GM18502 (cell line): ENCODE measurements around the gene TET3.
"Not testable (repeated sequence)": the region's sequence is repeated elsewhere in the genome, so short reads cannot be mapped to it uniquely, and the experiment has no call there.

Experiments
- ATAC-seq: cut with Tn5 transposase; IDR thresholded peaks from one replicate; pipeline ENCODE4 v1.9.1; 2021; ENCODE audit warnings: mild to moderate bottlenecking; ENCODE audit not compliant: unreplicated experiment, poor library complexity

Gene TET3

GRCh38 chr2:73984203-73984921, at the start of gene TET3:
Gene TET3 (plus strand): TSS chr2:73984910. CDS start chr2:73986404, 1,494 bp downstream.
- peak; percentile 51 for ATAC-seq

- no peak for ATAC-seq
Measured at GRCh38 chr2:73935641-73936040, 49.1 kb upstream of the TET3 start.

GRCh38 chr2:73937103-73937885, 47.4 kb upstream of the TET3 start:
- no peak for ATAC-seq

GRCh38 chr2:73937899-73938298, 46.8 kb upstream of the TET3 start:
- no peak for ATAC-seq

- ATAC-seq = no peak
Measured at GRCh38 chr2:73938718-73939352, 45.9 kb upstream of the TET3 start.

GRCh38 chr2:73939419-73939818, 45.3 kb upstream of the TET3 start:
- ATAC-seq = no peak

- not testable (repeated sequence) for ATAC-seq
Measured at GRCh38 chr2:73940066-73940465, 44.6 kb upstream of the TET3 start.

- ATAC-seq = no peak
Measured at GRCh38 chr2:73942664-73943063, 42.0 kb upstream of the TET3 start.

- ATAC-seq = no peak
Measured at GRCh38 chr2:73944714-73945113, 40.0 kb upstream of the TET3 start.

- ATAC-seq = no peak
Measured at GRCh38 chr2:73946215-73946614, 38.5 kb upstream of the TET3 start.

GRCh38 chr2:73946666-73947065, 38.0 kb upstream of the TET3 start:
- no peak for ATAC-seq

GRCh38 chr2:73947412-73948018, 37.2 kb upstream of the TET3 start:
- ATAC-seq = no peak

- no peak for ATAC-seq
Measured at GRCh38 chr2:73949802-73950201, 34.9 kb upstream of the TET3 start.

GRCh38 chr2:73952499-73953446, 31.9 kb upstream of the TET3 start:
- no peak for ATAC-seq

- ATAC-seq = no peak
Measured at GRCh38 chr2:73956218-73956865, 28.4 kb upstream of the TET3 start.

- no peak for ATAC-seq
Measured at GRCh38 chr2:73961274-73961673, 23.4 kb upstream of the TET3 start.

GRCh38 chr2:73961823-73962615, 22.7 kb upstream of the TET3 start:
- no peak for ATAC-seq

GRCh38 chr2:73962798-73963197, 21.9 kb upstream of the TET3 start:
- no peak for ATAC-seq
